ENCODE results near the gene MIEF1.
"Not testable (repeated sequence)": the region's sequence is repeated elsewhere in the genome, so short reads cannot be mapped to it uniquely, and the experiment has no call there.

Gene MIEF1

DNA sequence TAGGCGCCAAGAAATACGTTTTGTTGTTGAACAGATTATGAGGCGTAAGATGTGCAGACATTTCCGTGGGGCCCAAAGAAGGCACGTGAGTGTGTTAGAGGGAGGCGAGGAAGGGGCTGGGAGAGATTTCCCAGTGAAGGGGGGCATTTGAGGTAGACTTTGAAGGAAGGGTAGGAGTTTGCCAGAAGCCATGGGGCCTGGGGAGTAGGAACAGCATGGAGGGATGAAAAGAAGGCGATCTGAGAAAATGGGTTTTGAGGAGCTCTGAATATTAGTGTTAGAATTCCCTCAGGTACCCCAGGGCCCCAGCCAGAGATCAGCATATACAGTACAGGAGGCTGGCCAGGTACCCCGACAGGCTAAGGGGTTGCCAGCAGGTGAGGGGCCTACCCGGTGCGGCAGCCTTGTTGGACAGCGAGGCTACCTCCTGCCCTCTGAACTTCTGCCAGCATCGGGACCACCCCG is 414 bp upstream of the MIEF1 start:
- DNase-seq (ENCODE audit: low read depth, low spot score) = no peak
- TF ChIP-seq, protein P1, sequence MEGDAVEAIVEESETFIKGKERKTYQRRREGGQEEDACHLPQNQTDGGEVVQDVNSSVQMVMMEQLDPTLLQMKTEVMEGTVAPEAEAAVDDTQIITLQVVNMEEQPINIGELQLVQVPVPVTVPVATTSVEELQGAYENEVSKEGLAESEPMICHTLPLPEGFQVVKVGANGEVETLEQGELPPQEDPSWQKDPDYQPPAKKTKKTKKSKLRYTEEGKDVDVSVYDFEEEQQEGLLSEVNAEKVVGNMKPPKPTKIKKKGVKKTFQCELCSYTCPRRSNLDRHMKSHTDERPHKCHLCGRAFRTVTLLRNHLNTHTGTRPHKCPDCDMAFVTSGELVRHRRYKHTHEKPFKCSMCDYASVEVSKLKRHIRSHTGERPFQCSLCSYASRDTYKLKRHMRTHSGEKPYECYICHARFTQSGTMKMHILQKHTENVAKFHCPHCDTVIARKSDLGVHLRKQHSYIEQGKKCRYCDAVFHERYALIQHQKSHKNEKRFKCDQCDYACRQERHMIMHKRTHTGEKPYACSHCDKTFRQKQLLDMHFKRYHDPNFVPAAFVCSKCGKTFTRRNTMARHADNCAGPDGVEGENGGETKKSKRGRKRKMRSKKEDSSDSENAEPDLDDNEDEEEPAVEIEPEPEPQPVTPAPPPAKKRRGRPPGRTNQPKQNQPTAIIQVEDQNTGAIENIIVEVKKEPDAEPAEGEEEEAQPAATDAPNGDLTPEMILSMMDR (IDR thresholded peaks at IDR 0.05; ENCODE audit: low read depth, low read length) = no peak
- in situ Hi-C loops (cut with HindIII; ENCODE audit: low sequenced_read_pairs) = no loop called here
- H3K4me3 ChIP-seq (ENCODE audit: low read depth, low read length) = peak overlapping the region; percentile 86

DNA sequence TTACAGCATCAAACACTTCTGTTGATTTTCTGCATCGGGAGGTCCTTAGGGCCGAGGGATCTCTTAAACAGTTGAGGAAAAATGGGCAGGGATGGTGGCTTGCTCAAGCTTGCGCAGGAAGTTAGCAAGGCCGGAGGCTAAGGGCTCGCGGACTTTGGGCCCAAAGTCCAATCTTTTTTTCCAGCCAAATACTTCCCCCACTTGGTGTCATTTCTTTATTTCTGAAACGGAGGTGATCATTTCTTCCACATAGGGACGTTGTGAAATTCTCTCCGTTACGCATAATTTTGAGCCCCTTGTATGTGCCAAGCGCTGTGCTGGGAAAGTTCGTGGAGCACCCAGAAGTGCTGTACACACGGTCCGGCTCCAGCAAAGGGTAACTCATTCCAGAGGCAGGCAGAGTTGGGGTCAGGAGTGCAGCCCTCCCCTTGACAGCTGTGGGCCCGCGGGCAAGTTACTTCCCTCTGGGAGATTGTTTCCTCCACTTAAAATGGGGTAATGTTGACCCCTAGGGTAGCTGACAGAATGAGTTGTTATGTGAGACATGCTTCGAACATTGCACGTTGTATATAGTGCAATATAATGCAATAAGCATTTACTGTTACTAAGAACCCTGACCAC is 809 bp downstream of the MIEF1 start:
- DNase-seq (ENCODE audit: low read depth, low spot score) = no peak
- TF ChIP-seq, protein P1 (IDR thresholded peaks at IDR 0.05; ENCODE audit: low read depth, low read length) = no peak
- H3K4me3 ChIP-seq (ENCODE audit: low read depth, low read length) = peak overlapping the region; percentile 86
- in situ Hi-C loops (cut with HindIII; ENCODE audit: low sequenced_read_pairs) = no loop called here

DNA sequence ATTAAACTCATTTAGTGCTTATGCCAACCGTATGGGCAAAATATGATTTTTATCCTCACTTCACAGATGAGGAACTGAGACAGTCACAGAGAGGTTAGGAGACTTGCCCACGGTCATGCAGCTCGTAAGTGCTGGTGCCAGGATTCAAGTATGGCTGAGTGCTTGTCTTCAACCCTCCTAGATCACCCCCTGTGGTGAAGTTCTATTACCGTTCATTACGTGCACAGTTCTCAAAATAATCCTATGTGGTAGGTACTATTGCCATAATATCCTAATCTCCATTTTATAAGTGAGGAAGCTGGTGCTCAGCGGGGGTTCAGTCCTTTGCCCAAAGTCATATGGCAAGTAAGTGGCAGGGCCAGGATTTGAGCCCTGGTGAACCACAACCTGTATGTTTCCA is 1.5 kb downstream of the MIEF1 start:
- TF ChIP-seq, protein P1 (IDR thresholded peaks at IDR 0.05; ENCODE audit: low read depth, low read length) = no peak
- DNase-seq (ENCODE audit: low read depth, low spot score) = no peak
- in situ Hi-C loops (cut with HindIII; ENCODE audit: low sequenced_read_pairs) = no loop called here
- H3K4me3 ChIP-seq (ENCODE audit: low read depth, low read length) = peak overlapping the region; percentile 86

DNA sequence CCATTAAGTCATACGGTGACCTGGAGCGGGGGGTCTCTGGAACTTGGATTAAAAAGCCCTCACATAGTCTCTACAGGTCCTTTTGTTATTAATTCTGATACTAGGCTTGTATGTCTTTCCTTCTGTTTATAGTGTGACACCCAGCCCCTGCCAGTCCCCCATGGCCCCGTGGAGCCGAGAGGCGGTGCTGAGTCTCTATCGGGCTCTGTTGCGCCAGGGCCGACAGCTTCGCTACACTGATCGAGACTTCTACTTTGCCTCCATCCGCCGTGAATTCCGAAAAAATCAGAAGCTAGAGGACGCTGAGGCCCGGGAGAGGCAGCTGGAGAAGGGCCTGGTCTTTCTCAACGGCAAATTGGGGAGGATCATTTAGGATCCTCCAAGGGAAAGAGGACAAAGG is 2.0 kb downstream of the MIEF1 start:
- H3K4me3 ChIP-seq (ENCODE audit: low read depth, low read length) = no peak overlapping the region
- in situ Hi-C loops (cut with HindIII; ENCODE audit: low sequenced_read_pairs) = no loop called here
- DNase-seq (ENCODE audit: low read depth, low spot score) = no peak
- TF ChIP-seq, protein P1 (IDR thresholded peaks at IDR 0.05; ENCODE audit: low read depth, low read length) = no peak

DNA sequence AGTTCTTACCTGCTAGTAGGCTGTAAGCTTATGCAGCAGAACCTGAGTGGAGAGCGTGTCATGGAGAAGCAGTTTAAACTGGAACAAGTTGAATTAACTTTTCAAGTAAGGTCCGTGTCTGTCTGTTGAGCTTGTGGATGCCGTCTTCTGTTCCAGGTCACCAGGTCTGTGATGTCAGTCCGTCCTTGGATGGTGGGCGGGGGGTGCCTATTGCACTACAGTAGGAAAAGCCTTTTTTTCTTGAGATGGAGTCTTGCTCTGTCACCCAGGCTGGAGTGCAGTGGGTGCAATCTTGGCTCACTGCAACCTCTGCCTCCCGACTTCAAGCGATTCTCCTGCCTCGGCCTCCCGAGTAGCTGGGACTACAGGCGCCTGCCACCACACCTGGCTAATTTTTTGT is 4.9 kb downstream of the MIEF1 start:
- DNase-seq (ENCODE audit: low read depth, low spot score); H3K4me3 ChIP-seq (ENCODE audit: low read depth, low read length); in situ Hi-C loops (cut with HindIII; ENCODE audit: low sequenced_read_pairs): not testable (repeated sequence)

DNA sequence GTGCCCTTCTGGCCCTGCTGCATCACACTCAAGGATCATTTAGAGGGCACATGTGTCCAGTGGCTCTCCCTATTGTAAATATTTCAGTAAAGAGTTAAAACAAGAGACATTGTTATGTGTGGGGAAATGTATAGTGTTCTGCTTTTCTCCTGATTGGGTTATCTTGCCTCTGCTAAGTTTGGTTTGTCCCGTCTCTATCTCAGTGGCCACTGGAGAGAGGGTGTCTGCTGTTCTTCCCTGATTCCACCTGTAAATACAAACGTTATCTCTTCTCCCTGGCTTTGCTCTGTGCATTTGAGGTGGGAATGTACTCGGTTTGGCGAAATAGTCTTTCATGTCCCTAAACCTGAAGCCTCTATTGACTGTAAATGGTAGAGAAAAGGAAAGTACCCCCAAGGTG is 6.3 kb downstream of the MIEF1 start:
- TF ChIP-seq, protein P1 (IDR thresholded peaks at IDR 0.05; ENCODE audit: low read depth, low read length) = no peak
- no peak overlapping the region for H3K4me3 ChIP-seq (ENCODE audit: low read depth, low read length)
- in situ Hi-C loops (cut with HindIII; ENCODE audit: low sequenced_read_pairs) = no loop called here
- no peak for DNase-seq (ENCODE audit: low read depth, low spot score)

DNA sequence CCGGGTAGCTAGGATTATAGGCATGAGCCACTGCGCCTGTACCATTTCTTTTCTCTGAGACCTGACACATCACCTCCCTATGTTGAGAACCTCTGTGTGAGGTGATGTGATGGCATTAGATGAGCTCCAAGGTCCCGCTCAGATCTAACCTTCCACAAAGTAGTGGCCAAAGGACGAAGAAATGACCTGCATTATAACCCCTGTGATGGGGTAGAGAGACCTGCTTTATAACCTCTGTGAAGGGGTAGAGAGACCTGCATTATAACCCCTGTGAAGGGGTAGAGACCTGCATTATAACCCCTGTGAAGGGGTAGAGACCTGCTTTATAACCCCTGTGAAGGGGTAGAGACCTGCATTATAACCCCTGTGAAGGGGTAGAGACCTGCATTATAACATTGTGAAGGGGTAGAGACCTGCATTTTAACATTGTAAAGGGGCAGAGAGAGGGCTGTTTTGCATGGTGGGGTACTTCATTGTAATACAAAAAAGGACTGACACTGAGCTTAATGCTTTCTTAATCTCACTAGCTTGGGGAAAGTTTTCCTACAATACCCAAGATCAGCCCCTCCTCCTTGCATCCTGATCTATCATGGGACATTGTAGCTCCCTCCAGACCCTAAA is 8.5 kb downstream of the MIEF1 start:
- in situ Hi-C loops (cut with HindIII; ENCODE audit: low sequenced_read_pairs) = no loop called here
- TF ChIP-seq, protein P1 (IDR thresholded peaks at IDR 0.05; ENCODE audit: low read depth, low read length) = no peak
- no peak overlapping the region for H3K4me3 ChIP-seq (ENCODE audit: low read depth, low read length)
- no peak for DNase-seq (ENCODE audit: low read depth, low spot score)

All from astrocyte of the spinal cord (primary cell).